Kidney capillary endothelial cell (primary cell): Measurements from ENCODE around the gene GYS2.
"Not testable (repeated sequence)": the region's sequence is repeated elsewhere in the genome, so short reads cannot be mapped to it uniquely, and the experiment has no call there.

ENCODE experiments used
- DNase-seq: peaks from one replicate; pipeline ENCODE4 v3.0.0-alpha.2; 2018; ENCODE audit warnings: low spot score

Gene GYS2

GRCh38 chr12:21604245-21605101 lies at the start of gene GYS2:
Gene GYS2 (minus strand): TSS chr12:21604847. CDS start chr12:21604592, 255 bp downstream.
- no peak for DNase-seq

- DNase-seq = no peak
Observed at GRCh38 chr12:21651821-21652220, 47.2 kb upstream of the GYS2 start.

- no peak for DNase-seq
Observed at GRCh38 chr12:21650997-21651396, 46.4 kb upstream of the GYS2 start.

GRCh38 chr12:21649034-21649433 lies 44.4 kb upstream of the GYS2 start:
- DNase-seq = peak; percentile 13

GRCh38 chr12:21648378-21648777 lies 43.7 kb upstream of the GYS2 start:
- DNase-seq = no peak

- DNase-seq = no peak
Observed at GRCh38 chr12:21647179-21647578, 42.5 kb upstream of the GYS2 start.

- DNase-seq = not testable (repeated sequence)
Observed at GRCh38 chr12:21645041-21645500, 40.4 kb upstream of the GYS2 start.

- DNase-seq = no peak
Observed at GRCh38 chr12:21644516-21644915, 39.9 kb upstream of the GYS2 start.

GRCh38 chr12:21643758-21644157 lies 39.1 kb upstream of the GYS2 start:
- no peak for DNase-seq

- peak; percentile 32 for DNase-seq
Observed at GRCh38 chr12:21642707-21643389, 38.2 kb upstream of the GYS2 start.

GRCh38 chr12:21638054-21638891 lies 33.6 kb upstream of the GYS2 start:
- no peak for DNase-seq

- DNase-seq = no peak
Observed at GRCh38 chr12:21634245-21634644, 29.6 kb upstream of the GYS2 start.

- no peak for DNase-seq
Observed at GRCh38 chr12:21631367-21631766, 26.7 kb upstream of the GYS2 start.

- DNase-seq = no peak
Observed at GRCh38 chr12:21627924-21628323, 23.3 kb upstream of the GYS2 start.

- DNase-seq = no peak
Observed at GRCh38 chr12:21618566-21618965, 13.9 kb upstream of the GYS2 start.

GRCh38 chr12:21617030-21617429 lies 12.4 kb upstream of the GYS2 start:
- no peak for DNase-seq

GRCh38 chr12:21615431-21615830 lies 10.8 kb upstream of the GYS2 start:
- peak; percentile 61 for DNase-seq

- DNase-seq = no peak
Observed at GRCh38 chr12:21614506-21614905, 9.9 kb upstream of the GYS2 start.

- no peak for DNase-seq
Observed at GRCh38 chr12:21613931-21614330, 9.3 kb upstream of the GYS2 start.

GRCh38 chr12:21608196-21608595 lies 3.5 kb upstream of the GYS2 start:
- DNase-seq = peak; percentile 16

GRCh38 chr12:21607701-21608100 lies 3.1 kb upstream of the GYS2 start:
- peak; percentile 11 for DNase-seq

GRCh38 chr12:21606175-21606574 lies 1.5 kb upstream of the GYS2 start:
- no peak for DNase-seq
